Brain pericyte (primary cell): ENCODE data around the gene UBAC1.

Source experiments
- DNase-seq: peaks from one replicate; pipeline ENCODE4 v3.0.0-alpha.2; 2012; ENCODE audit warnings: low read depth, low spot score

The UBAC1 gene

DNA sequence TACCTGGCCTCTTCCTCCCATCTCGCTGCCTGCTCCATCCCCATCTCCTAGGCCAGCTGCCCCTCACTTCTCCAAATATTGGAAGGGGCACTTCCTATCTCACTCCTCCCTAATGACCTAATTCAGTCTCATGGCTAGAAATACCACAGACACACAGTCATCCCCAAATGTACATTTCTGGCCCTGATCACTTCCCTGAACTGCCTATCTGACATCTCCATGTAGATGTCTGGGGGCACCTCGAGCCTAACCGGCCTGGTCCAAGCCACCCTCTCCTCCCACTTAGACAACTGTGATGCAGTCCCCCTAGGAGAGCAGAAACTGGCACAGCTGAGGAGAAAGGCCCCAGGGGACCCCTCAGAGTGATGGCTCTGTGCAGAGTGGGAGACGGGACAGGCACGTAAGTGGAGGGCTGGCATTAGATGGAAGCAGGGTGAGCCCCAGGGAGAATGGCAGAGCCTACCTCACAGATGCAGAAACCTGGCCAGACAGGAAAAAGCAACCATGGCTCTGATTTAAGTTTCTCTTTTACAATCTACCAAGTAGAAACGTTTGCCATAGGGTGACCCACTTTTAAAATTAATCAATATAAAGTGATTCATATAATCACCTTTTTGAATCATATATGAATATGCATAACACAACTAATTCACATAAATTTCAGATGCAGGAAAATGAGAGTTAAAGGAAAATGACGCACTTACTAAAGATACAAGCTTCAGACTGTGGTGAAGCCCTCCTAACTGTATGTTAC, 75.9 kb downstream of the UBAC1 start:
- no peak for DNase-seq

DNA sequence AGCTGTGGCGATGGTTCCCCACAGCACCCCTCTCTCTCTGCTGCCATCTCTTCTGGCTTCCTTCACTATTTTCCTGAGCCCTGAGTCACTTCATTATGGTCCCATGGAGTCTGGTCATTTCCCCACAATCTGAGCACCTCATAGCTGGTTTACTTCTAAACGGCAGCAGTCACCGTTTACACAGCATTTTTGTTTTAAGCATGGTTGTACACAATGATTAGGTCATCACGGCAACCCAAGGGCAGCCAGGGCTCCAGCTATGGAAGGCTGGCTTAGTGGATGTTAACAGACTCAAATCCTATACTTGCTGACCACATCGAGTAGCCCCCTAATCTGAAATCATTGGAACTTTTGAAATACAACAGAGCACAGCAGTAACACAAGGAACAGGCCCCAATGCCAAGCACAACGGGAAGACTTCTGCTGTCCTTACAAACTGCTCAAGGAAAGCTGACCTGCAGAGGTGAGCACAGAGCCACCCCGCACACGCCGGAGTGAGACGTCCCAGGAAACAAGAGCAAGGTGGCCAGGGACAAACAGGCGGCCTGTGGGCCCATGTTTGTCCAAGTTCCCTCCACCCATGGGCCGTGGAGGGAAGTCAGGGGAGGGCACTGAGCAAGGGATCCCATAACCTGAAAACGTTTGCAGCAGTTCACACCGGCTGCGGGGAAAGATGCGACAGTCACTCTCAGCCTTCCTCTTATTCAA, 76.7 kb downstream of the UBAC1 start:
- DNase-seq: no peak

DNA sequence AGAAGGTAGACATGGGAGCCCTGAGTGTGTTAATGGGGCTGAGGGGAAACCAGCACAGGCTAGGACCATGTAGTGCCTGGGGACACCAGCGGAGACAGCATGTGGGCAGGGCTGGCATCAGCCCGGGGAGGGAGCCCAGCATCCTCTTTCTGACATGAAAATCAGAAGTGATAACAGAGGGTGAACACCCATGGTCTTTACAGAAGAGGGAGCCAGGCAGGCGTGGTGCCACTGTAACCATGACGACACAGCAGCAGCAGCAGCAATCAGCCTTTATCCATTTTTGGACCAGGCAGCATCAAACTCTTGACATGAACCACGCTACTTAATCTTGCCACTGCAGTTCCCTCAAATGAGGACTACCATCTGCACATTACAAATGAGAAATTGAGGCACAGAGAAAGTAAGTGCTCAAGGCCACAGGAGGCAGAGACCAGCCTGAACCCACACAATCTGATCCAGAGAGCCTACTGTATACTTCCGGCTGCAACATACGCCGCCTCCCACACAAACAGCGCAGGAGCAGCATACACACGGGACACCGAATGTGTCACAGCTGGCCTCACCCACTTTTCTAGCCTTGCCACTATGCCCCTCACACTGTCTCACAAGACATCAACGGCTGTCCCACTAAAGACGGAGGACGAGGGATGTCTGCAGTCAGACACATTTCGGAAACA, 77.6 kb downstream of the UBAC1 start:
- DNase-seq: no peak
